ENCODE results near the gene SH3BGRL2.

DNA sequence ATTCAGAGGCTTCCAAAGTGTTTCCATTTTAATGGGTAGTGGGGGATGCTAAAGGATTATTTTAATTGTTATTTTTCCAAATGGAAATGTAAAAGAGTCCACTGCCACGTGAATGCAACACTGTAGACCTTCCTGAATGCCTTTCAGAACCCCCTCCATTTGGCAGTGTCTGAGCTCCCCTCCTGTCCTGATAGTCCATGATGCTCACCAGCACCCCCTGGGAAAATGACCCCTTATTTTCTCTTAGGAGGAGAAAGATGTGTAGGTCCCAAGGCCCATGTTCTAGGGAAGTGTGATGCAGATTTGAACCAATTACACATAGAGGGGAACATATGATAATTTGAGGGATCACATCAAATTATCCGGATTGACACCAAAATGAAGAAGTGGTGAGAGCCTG, 46.8 kb upstream of the SH3BGRL2 start:
- TF ChIP-seq, protein P1, sequence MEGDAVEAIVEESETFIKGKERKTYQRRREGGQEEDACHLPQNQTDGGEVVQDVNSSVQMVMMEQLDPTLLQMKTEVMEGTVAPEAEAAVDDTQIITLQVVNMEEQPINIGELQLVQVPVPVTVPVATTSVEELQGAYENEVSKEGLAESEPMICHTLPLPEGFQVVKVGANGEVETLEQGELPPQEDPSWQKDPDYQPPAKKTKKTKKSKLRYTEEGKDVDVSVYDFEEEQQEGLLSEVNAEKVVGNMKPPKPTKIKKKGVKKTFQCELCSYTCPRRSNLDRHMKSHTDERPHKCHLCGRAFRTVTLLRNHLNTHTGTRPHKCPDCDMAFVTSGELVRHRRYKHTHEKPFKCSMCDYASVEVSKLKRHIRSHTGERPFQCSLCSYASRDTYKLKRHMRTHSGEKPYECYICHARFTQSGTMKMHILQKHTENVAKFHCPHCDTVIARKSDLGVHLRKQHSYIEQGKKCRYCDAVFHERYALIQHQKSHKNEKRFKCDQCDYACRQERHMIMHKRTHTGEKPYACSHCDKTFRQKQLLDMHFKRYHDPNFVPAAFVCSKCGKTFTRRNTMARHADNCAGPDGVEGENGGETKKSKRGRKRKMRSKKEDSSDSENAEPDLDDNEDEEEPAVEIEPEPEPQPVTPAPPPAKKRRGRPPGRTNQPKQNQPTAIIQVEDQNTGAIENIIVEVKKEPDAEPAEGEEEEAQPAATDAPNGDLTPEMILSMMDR (conservative IDR thresholded peaks at IDR 0.05; ENCODE audit: low read length), result no peak
- no peak for TF ChIP-seq EZH2phosphoT487 (IDR thresholded peaks at IDR 0.05; ENCODE audit: borderline replicate concordance, low read depth, low read length)

Measured in OCI-LY7 (cell line).